Heart left ventricle (tissue), 16 donors: ENCODE data around the gene ASZ1. TPM values are rescaled to one million over a fixed set of nuclear protein-coding genes. Genes with fewer than 3 reads are reported as not detected.

Experiments
- ATAC-seq, 4 donors: fragments of 200-7000 bp; cut with Tn5 transposase; one replicate each; pipeline ENCODE4 v1.9.1; 2020 to 2022; ENCODE audit warnings: moderate library complexity in 4 of 4, mild to moderate bottlenecking in 3 of 4, moderate number of reproducible peaks in 1 of 4
- DNase-seq, 5 donors: peaks; one replicate each; pipeline ENCODE4 v3.0.0-alpha.2; 2020
- H3K27ac ChIP-seq, 12 donors: fragments of 200-600 bp; sonication (generic) in 4 of 12; one replicate each; pipeline versions ENCODE4 v1.5.0 to v1.8.0; 2016 to 2022; ENCODE audit warnings: mild to moderate bottlenecking in 2 of 12
- H3K27me3 ChIP-seq, 9 donors: fragments of 200-600 bp; sonication (generic) in 2 of 9; one replicate each; pipeline versions ENCODE4 v1.5.1 to v1.8.0; 2016 to 2022; ENCODE audit warnings: mild to moderate bottlenecking in 3 of 9
- H3K36me3 ChIP-seq, 9 donors: fragments of 200-600 bp; sonication (generic) in 2 of 9; one replicate each; pipeline versions ENCODE4 v1.5.0 to v1.8.0; 2018 to 2022; ENCODE audit warnings: mild to moderate bottlenecking in 2 of 9
- H3K4me1 ChIP-seq, 12 donors: fragments of 200-600 bp; sonication (generic) in 4 of 12; one replicate each; pipeline versions ENCODE4 v1.5.0 to v1.8.0; 2016 to 2022; ENCODE audit warnings: mild to moderate bottlenecking in 3 of 12
- H3K4me3 ChIP-seq, 12 donors: fragments of 200-600 bp; sonication (generic) in 4 of 12; one replicate each; pipeline versions ENCODE4 v1.5.0 to v1.8.0; 2017 to 2022; ENCODE audit warnings: mild to moderate bottlenecking in 9 of 12, moderate library complexity in 4 of 12
- H3K9me3 ChIP-seq, 12 donors: fragments of 200-600 bp; sonication (generic) in 4 of 12; one replicate each; pipeline versions ENCODE4 v1.5.0 to v1.8.0; 2016 to 2022; ENCODE audit warnings: mild to moderate bottlenecking in 1 of 12
- CTCF ChIP-seq, 12 donors: fragments of 200-600 bp; sonication (generic) in 4 of 12; IDR thresholded peaks; one replicate each; pipeline versions ENCODE4 v1.5.0 to v1.8.0; 2018 to 2022; ENCODE audit warnings: antibody characterized with exemption in 12 of 12, mild to moderate bottlenecking in 5 of 12
- POLR2A ChIP-seq, 2 donors: fragments of 450-650 bp; IDR thresholded peaks; one replicate each; pipeline ENCODE4 v1.6.1; 2017; ENCODE audit warnings: antibody characterized with exemption in 2 of 2, mild to moderate bottlenecking in 2 of 2, moderate library complexity in 2 of 2
- WGBS, 4 donors: extraction: QIAGEN DNeasy Blood & Tissue Kit in 2 of 4; methylation state at CpG; one replicate each; pipeline versions ENCODE4 v1.1.5 to v1.1.7; 2013 to 2018; 5-methylcytosine and 5-hydroxymethylcytosine counted together
- intact Hi-C, 10 donors: fragments of 100-400 bp; cut with DNase I; formaldehyde crosslinking; loops; one replicate each; pipeline versions ENCODE4 v1.11.1 to v1.14.2; 2022
- polyA plus RNA-seq, 2 donors: library from polyadenylated mRNA; stranded (reverse); fragments of 200-250 nt; gene quantifications; one replicate each; pipeline ENCODE4 v1.2.3, GENCODE V29; 2013
- total RNA-seq, 9 donors: library from RNA; depleted of rRNA in 2 of 9; stranded (reverse); fragments of >200 nt in 2 of 9; fragmentation: NEBNext Ultra II Directional in 3 of 9; extraction: Animal tissue kit (Norgen Biotek cat#: 25700) in 3 of 9; gene quantifications; one replicate each; pipeline versions ENCODE4 v1.1.0 to v1.2.4, GENCODE V29; 2016 to 2023
- donor health status: ischemic (EF 13 %, LVEDD 7.1; RV severe dilation, severe dysfunction).
- donor health status: healthy with polysubstance abuse.
- donor health status: DM: no; HTN: yes; CAD: no.
- donor health status: DM: no; HTN: no; CAD: no.
- donor health status: ischemic (EF 25% LVEDD 6.9; RV normal size, moderate dysfunction).
- donor health status: ischemic (EF 25% LVEDD 5.7; RV mildly dilated, moderate dysfunction).
- donor health status: healthy.
- donor health status: DM: yes; HTN: yes; CAD: no.
- donor health status: ischemic (EF 35%, LVEDD 5.7; RV mildly dilated, moderate dysfunction).
- donor health status: nonischemic (EF 11% LVEDD 7.7; RV severe dilation, severe dysfunction).
- donor health status: DM: yes; HTN: yes; CAD: no.
- donor health status: PGD.
- donor health status: ischemic (EF 29% LVEDD 5.4; RV normal size, mild dysfunction).
- donor health status: nonischemic (EF 23%, LVEDD 6.1; RV moderate dilation, normal function).

The ASZ1 gene
- total and polyA plus RNA-seq, 11 donors = not detected

- WGBS, 4 donors = 50 to 56% (median 53%) methylated on average over 6 of the region's 6 CpGs
- no peak overlapping the region for H3K27ac ChIP-seq
- no peak for ATAC-seq
Observed at GRCh38 chr7:117385363-117386109, 41.8 kb downstream of the ASZ1 start.

GRCh38 chr7:117384688-117385362, 42.5 kb downstream of the ASZ1 start:
- TF ChIP-seq CTCF (IDR thresholded peaks at IDR 0.05) (no peak), POLR2A (IDR thresholded peaks at IDR 0.05) (no peak)
- peaks cover 0 to 13% (median 0%) of the 10 kb centered on the region in 12 donors for H3K9me3 ChIP-seq
- 75 to 81% (median 76%) methylated on average over 5 of the region's 5 CpGs for WGBS, 4 donors
- ATAC-seq (no peak), DNase-seq (no peak)
- H3K27me3 ChIP-seq = no peaks in the 10 kb centered on the region
- no peaks in the 10 kb centered on the region for H3K36me3 ChIP-seq
- no peaks in the 10 kb centered on the region for H3K4me1 ChIP-seq
- H3K27ac ChIP-seq = no peak overlapping the region
- no peak overlapping the region for H3K4me3 ChIP-seq
- intact Hi-C loops = loop anchor here in 9 of 10 donors (5.0 to 10.0 kb wide), 4 partner anchors 160 to 460 kb away; no protein-coding TSS in a partner anchor

More at GRCh38 chr7:117385363-117386109, 41.8 kb downstream of the ASZ1 start:
- no peak for DNase-seq
- intact Hi-C loops = loop anchor here in 9 of 10 donors (5.0 to 10.0 kb wide), 4 partner anchors 161 to 461 kb away; no protein-coding TSS in a partner anchor
- no peaks in the 10 kb centered on the region for H3K27me3 ChIP-seq
- no peaks in the 10 kb centered on the region for H3K36me3 ChIP-seq
- TF ChIP-seq CTCF (IDR thresholded peaks at IDR 0.05) = peak in 10 of 12 donors; percentile 14 to 53 (median 38)
- TF ChIP-seq POLR2A (IDR thresholded peaks at IDR 0.05) = no peak
- H3K9me3 ChIP-seq = peaks cover 0 to 16% (median 0%) of the 10 kb centered on the region in 12 donors
- H3K4me3 ChIP-seq = no peak overlapping the region
- H3K4me1 ChIP-seq = no peaks in the 10 kb centered on the region

GRCh38 chr7:117383483-117384189, 43.7 kb downstream of the ASZ1 start:
- peaks cover 0 to 9% (median 0%) of the 10 kb centered on the region in 12 donors for H3K9me3 ChIP-seq
- no peak overlapping the region for H3K4me3 ChIP-seq
- H3K27me3 ChIP-seq = no peaks in the 10 kb centered on the region
- 70 to 75% (median 72%) methylated on average over 3 of the region's 3 CpGs for WGBS, 4 donors
- intact Hi-C loops = loop anchor here in 7 of 10 donors (10.0 kb wide), 3 partner anchors 159 to 459 kb away; no protein-coding TSS in a partner anchor
- TF ChIP-seq CTCF (IDR thresholded peaks at IDR 0.05) = no peak
- TF ChIP-seq POLR2A (IDR thresholded peaks at IDR 0.05) = no peak
- no peak overlapping the region for H3K27ac ChIP-seq
- ATAC-seq (no peak), DNase-seq (no peak)
- H3K36me3 ChIP-seq = no peaks in the 10 kb centered on the region
- H3K4me1 ChIP-seq = no peaks in the 10 kb centered on the region
